HCT116 (cell line): ENCODE results near the gene TNRC6C. TPM values are rescaled to one million over a fixed set of nuclear protein-coding genes. Genes with fewer than 3 reads are reported as not detected.

Source experiments
- ATAC-seq: fragments of 200-7000 bp; cut with Tn5 transposase; 2 replicates; pipeline ENCODE4 v1.9.1; 2020; ENCODE audit warnings: mild to moderate bottlenecking, moderate library complexity
- BruUV-seq: library from RNA; stranded (reverse); fragments of 400-500 nt; replicated peaks from 2 replicates; lab custom pipeline; 2021; lab: Mats Ljungman, UMichigan
- CTCF ChIA-PET: fragments of 300-600 bp; sonication (Branson Sonifier 250); formaldehyde crosslinking; loops from one replicate; lab custom pipeline; 2021; ENCODE audit warnings: antibody characterized with exemption; lab: Charles Lee
- POLR2A ChIA-PET: fragments of 300-600, 350-600 bp; sonication (Branson Sonifier 250); formaldehyde crosslinking; loops from one replicate; lab custom pipeline; 2021; ENCODE audit warnings: antibody characterized with exemption; lab: Charles Lee
- RAD21 ChIA-PET, 2 experiments: fragments of 300-600 bp; sonication (Branson Sonifier 250); formaldehyde crosslinking; loops; one replicate each; lab custom pipeline; 2023; ENCODE audit warnings: low total read pairs in 2 of 2; ENCODE audit not compliant: uncharacterized antibody in 2 of 2, unreplicated experiment in 2 of 2, low non-redundant PET in 1 of 2; lab: Charles Lee
- DNase-seq: peaks from one replicate; pipeline ENCODE4 v3.0.0-alpha.2; 2010; ENCODE audit warnings: low read depth, low spot score
- H2AFZ ChIP-seq: fragments of 200-600 bp; shearing (Covaris generic), sonication (generic); 2 replicates; pipeline ENCODE4 v1.6.1; 2017; ENCODE audit warnings: low read depth, mixed run types, mixed read lengths, antibody characterized with exemption, low read length; ENCODE audit not compliant: poor library complexity, severe bottlenecking
- H3K27ac ChIP-seq: 2 replicates; pipeline ENCODE4 v1.5.1; 2012; ENCODE audit warnings: low read depth, low read length
- H3K27me3 ChIP-seq: fragments of 200-600 bp; sonication (generic); 2 replicates; pipeline ENCODE4 v1.6.1; 2016; ENCODE audit warnings: mixed run types, low read length, mixed read lengths; ENCODE audit not compliant: insufficient read depth
- H3K36me3 ChIP-seq, 2 experiments: fragments of 200-500 bp in 1 of 2; fragments of 200-600 bp in 1 of 2; sonication (Bioruptor generic) in 1 of 2; sonication (generic) in 1 of 2; 2 replicates each; pipeline versions ENCODE4 v1.5.1 to v1.6.1; 2014 to 2016; ENCODE audit warnings: low read length in 2 of 2, inconsistent platforms in 1 of 2, mixed read lengths in 1 of 2, mixed run types in 1 of 2; ENCODE audit not compliant: insufficient read depth in 2 of 2, control insufficient read depth in 1 of 2
- H3K4me1 ChIP-seq, 2 experiments: fragments of 200-600 bp in 1 of 2; sonication (generic) in 1 of 2; 2 replicates each; pipeline versions ENCODE4 v1.5.1 to v1.6.1; 2012 to 2017; ENCODE audit warnings: low read length in 2 of 2, inconsistent platforms in 1 of 2, mild to moderate bottlenecking in 1 of 2, mixed read lengths in 1 of 2, mixed run types in 1 of 2, moderate library complexity in 1 of 2; ENCODE audit not compliant: insufficient read depth in 2 of 2, control insufficient read depth in 1 of 2
- H3K4me2 ChIP-seq: fragments of 200-600 bp; sonication (generic); 2 replicates; pipeline ENCODE4 v1.6.1; 2017; ENCODE audit warnings: mixed run types, low read length, mixed read lengths
- H3K4me3 ChIP-seq, 2 experiments: fragments of 200-600 bp in 1 of 2; sonication (generic) in 1 of 2; replicated peaks in 1 of 2; 2 replicates each; pipeline ENCODE4 v1.5.1; 2011 to 2016; ENCODE audit warnings: low read length in 2 of 2, control low read depth in 1 of 2, low read depth in 1 of 2, mild to moderate bottlenecking in 1 of 2, mixed read lengths in 1 of 2, mixed run types in 1 of 2
- H3K79me2 ChIP-seq: fragments of 200-600 bp; sonication (generic); 2 replicates; pipeline ENCODE4 v1.6.1; 2017; ENCODE audit warnings: mild to moderate bottlenecking, mixed run types, low read length, moderate library complexity, mixed read lengths; ENCODE audit not compliant: insufficient read depth
- H3K9ac ChIP-seq: fragments of 200-600 bp; sonication (generic); 2 replicates; pipeline ENCODE4 v1.6.1; 2016; ENCODE audit warnings: low read length, mixed read lengths
- H3K9me2 ChIP-seq: fragments of 200-600 bp; sonication (generic), shearing (Covaris generic); 2 replicates; pipeline ENCODE4 v1.6.1; 2017; ENCODE audit warnings: mixed run types, mild to moderate bottlenecking, moderate library complexity; ENCODE audit not compliant: insufficient read depth
- H3K9me3 ChIP-seq, 2 experiments: fragments of 200-500 bp in 1 of 2; fragments of 200-600 bp in 1 of 2; sonication (Bioruptor generic) in 1 of 2; sonication (generic) in 1 of 2; 2 replicates each; pipeline ENCODE4 v1.6.1; 2014 to 2017; ENCODE audit warnings: low read length in 2 of 2, mixed read lengths in 2 of 2, inconsistent platforms in 1 of 2, low read depth in 1 of 2, mild to moderate bottlenecking in 1 of 2, mixed run types in 1 of 2, moderate library complexity in 1 of 2; ENCODE audit not compliant: control insufficient read depth in 1 of 2, insufficient read depth in 1 of 2
- H4K20me1 ChIP-seq: fragments of 200-600 bp; sonication (generic), shearing (Covaris generic); 2 replicates; pipeline ENCODE4 v1.6.1; 2017; ENCODE audit warnings: mixed run types, mild to moderate bottlenecking, moderate library complexity; ENCODE audit not compliant: insufficient read depth
- ATF3 ChIP-seq: IDR thresholded peaks from 2 replicates; pipeline ENCODE4 v1.6.1; 2012
- CBX3 ChIP-seq: IDR thresholded peaks from 2 replicates; pipeline ENCODE4 v1.6.1; 2012; ENCODE audit warnings: low read depth
- EZH2 ChIP-seq: fragments of 200-600 bp; sonication (generic); IDR thresholded peaks from 2 replicates; pipeline ENCODE4 v1.6.1; 2017; ENCODE audit warnings: antibody characterized with exemption, mixed run types
- EZH2phosphoT487 ChIP-seq: fragments of 200-600 bp; IDR thresholded peaks from 2 replicates; pipeline ENCODE4 v1.6.1; 2018; ENCODE audit warnings: antibody characterized with exemption, borderline replicate concordance
- MAX ChIP-seq: IDR thresholded peaks from 2 replicates; pipeline ENCODE4 v1.6.1; 2012
- RAD21 ChIP-seq: IDR thresholded peaks from 2 replicates; pipeline ENCODE4 v1.6.1; 2012; ENCODE audit warnings: low read depth, mild to moderate bottlenecking
- REST ChIP-seq: IDR thresholded peaks from 2 replicates; pipeline ENCODE4 v1.6.1; 2012; ENCODE audit warnings: low read depth
- SP1 ChIP-seq: IDR thresholded peaks from 2 replicates; pipeline ENCODE4 v1.6.1; 2012; ENCODE audit warnings: low read depth
- SRF ChIP-seq: IDR thresholded peaks from 2 replicates; pipeline ENCODE4 v1.6.1; 2012; ENCODE audit warnings: low read depth
- YY1 ChIP-seq: IDR thresholded peaks from 2 replicates; pipeline ENCODE4 v1.6.1; 2011; ENCODE audit warnings: low read length, low read depth, moderate library complexity, mild to moderate bottlenecking; ENCODE audit not compliant: insufficient replicate concordance; ENCODE audit errors: extremely low read depth
- ZFX ChIP-seq: fragments of 450-650 bp; IDR thresholded peaks from 2 replicates; pipeline ENCODE4 v1.6.1; 2017
- ZNF274 ChIP-seq: fragments of 200-500 bp; sonication (Bioruptor generic); IDR thresholded peaks from 2 replicates; pipeline ENCODE4 v1.6.1; 2014; ENCODE audit warnings: mild to moderate bottlenecking, low read depth, low read length, inconsistent platforms
- intact Hi-C: fragments of 100-400 bp; cut with micrococcal nuclease; formaldehyde crosslinking; loops from 2 replicates; pipeline ENCODE4 v1.10.0; 2022
- total RNA-seq: library from RNA; stranded (reverse); gene quantifications from one replicate; pipeline ENCODE4 v1.2.1, GENCODE V29; 2021; ENCODE audit not compliant: unreplicated experiment

Gene TNRC6C
- total RNA-seq, 1 experiment from 2014 or later: 23.4 TPM

GRCh38 chr17:78154903-78155811, 196.7 kb downstream of the TNRC6C start:
- Histone ChIP-seq H2AFZ (no peak overlapping the region), H3K9me3 (no peaks in the 10 kb centered on the region), H3K4me3 (no peak overlapping the region), H3K27me3 (no peaks in the 10 kb centered on the region), H3K4me2 (no peak overlapping the region), H4K20me1 (no peaks in the 10 kb centered on the region), H3K36me3 (no peaks in the 10 kb centered on the region), H3K9me2 (no peaks in the 10 kb centered on the region), H3K27ac (no peak overlapping the region), H3K4me1 (peaks cover 8 to 12% of the 10 kb centered on the region in 2 experiments), H3K9ac (no peak overlapping the region), H3K79me2 (no peaks in the 10 kb centered on the region)
- no peak for ATAC-seq
- intact Hi-C loops: no loop called here
- ChIA-PET RAD21 (no interaction called here), CTCF (no interaction called here), POLR2A (no interaction called here)
- BruUV-seq: no TSS peak
- no peak for TF ChIP-seq MAX
- no peak for TF ChIP-seq RAD21
- TF ChIP-seq YY1: no peak
- no peak for TF ChIP-seq EZH2phosphoT487
- TF ChIP-seq CBX3: no peak
- no peak for TF ChIP-seq SRF
- no peak for TF ChIP-seq REST
- no peak for TF ChIP-seq EZH2
- TF ChIP-seq SP1: no peak
- no peak for TF ChIP-seq ZFX
- no peak for TF ChIP-seq ZNF274
- TF ChIP-seq ATF3: no peak
- DNase-seq: no peak

Other genes starting within 250 kb of the TNRC6C start
- 142 TPM for gene TMC6, start 170.1 kb downstream of the TNRC6C start, total RNA-seq
- gene TMC8, start 172.1 kb downstream of the TNRC6C start, total RNA-seq: 7.8 TPM
- not detected for gene C17orf99, start 187.7 kb downstream of the TNRC6C start, total RNA-seq
- gene SYNGR2, start 209.9 kb downstream of the TNRC6C start, total RNA-seq: 148 TPM
- 315 TPM for gene TK1, start 228.3 kb downstream of the TNRC6C start, total RNA-seq
- gene AFMID, start 228.7 kb downstream of the TNRC6C start, total RNA-seq: 65.8 TPM